Measurements from ENCODE around the gene PTPRCAP. TPM values are rescaled to one million over a fixed set of nuclear protein-coding genes. Genes with fewer than 3 reads are reported as not detected.
A peak's percentile ranks its signal among the peaks of the same experiment; 100 is the strongest.

The PTPRCAP gene
- total and polyA plus RNA-seq, 9 of the 15 experiments (the other 6 are each of a cell fraction or from before 2014, with no cell fraction given), result 0.22 to 2.0 (median 1.1) TPM; not detected in 4

GRCh38 chr11:67420646-67421429 lies 16.6 kb downstream of the PTPRCAP start (continued):
- TF ChIP-seq RBM14 (IDR thresholded peaks at IDR 0.05; ENCODE audit: borderline replicate concordance, insufficient read depth, low read depth, low read length) (no peak), DLX4 (CRISPR knock-in tag; IDR thresholded peaks at IDR 0.05) (no peak), CLOCK (CRISPR knock-in tag; IDR thresholded peaks at IDR 0.05; ENCODE audit: borderline replicate concordance) (no peak), E2F1 (CRISPR knock-in tag; IDR thresholded peaks at IDR 0.05) (no peak), NFE2 (IDR thresholded peaks at IDR 0.05; ENCODE audit: low read depth) (peak; percentile 4; the same call in 1 of the 2 replicates), ASH1L (IDR thresholded peaks at IDR 0.05; ENCODE audit: borderline replicate concordance, low read depth, partially characterized antibody) (no peak), NCOA4 (IDR thresholded peaks at IDR 0.05; ENCODE audit: partially characterized antibody) (no peak), ETS1 (conservative IDR thresholded peaks at IDR 0.05; ENCODE audit: control insufficient read depth, low read depth, low read length) (peak; percentile 55; the same call in 1 of the 2 replicates), IFI16 (CRISPR knock-in tag; IDR thresholded peaks at IDR 0.05) (no peak), EP400 (IDR thresholded peaks at IDR 0.05) (no peak), ZNF589 (CRISPR knock-in tag; IDR thresholded peaks at IDR 0.05; ENCODE audit: low read depth) (no peak), BMI1 (IDR thresholded peaks at IDR 0.05; ENCODE audit: low read length) (no peak), ZNF311 (CRISPR knock-in tag; IDR thresholded peaks at IDR 0.05) (no peak), HDAC3 (IDR thresholded peaks at IDR 0.05; ENCODE audit: borderline replicate concordance, partially characterized antibody) (no peak), SIN3A (IDR thresholded peaks at IDR 0.05; ENCODE audit: borderline replicate concordance in 2 of 2, control insufficient read depth in 1 of 2, low read depth in 2 of 2, low read length in 2 of 2) (peak; percentile 53 to 92; a peak in 3 of 4 replicates), ZNF584 (CRISPR knock-in tag; IDR thresholded peaks at IDR 0.05; ENCODE audit: low read depth) (no peak), ZNF644 (tag; IDR thresholded peaks at IDR 0.05; ENCODE audit: low read depth) (no peak), LEF1 (IDR thresholded peaks at IDR 0.05) (no peak), ZNF239 (CRISPR knock-in tag; IDR thresholded peaks at IDR 0.05) (no peak), C11orf30 (IDR thresholded peaks at IDR 0.05; ENCODE audit: low read depth) (no peak), TEAD1 (CRISPR knock-in tag; IDR thresholded peaks at IDR 0.05) (no peak), E2F3 (CRISPR knock-in tag; IDR thresholded peaks at IDR 0.05) (peak; percentile 20; the same call in 1 of the 2 replicates)
